Right renal pelvis (tissue), 4 donors: Measurements from ENCODE around the gene HAL. TPM values are rescaled to one million over a fixed set of nuclear protein-coding genes. Genes with fewer than 3 reads are reported as not detected.
A peak's percentile ranks its signal among the peaks of the same experiment; 100 is the strongest.

Experiments
- DNase-seq, 4 donors: peaks; one replicate each; pipeline ENCODE4 v3.0.0-alpha.2; 2013; ENCODE audit warnings: low read depth in 4 of 4, low spot score in 3 of 4, missing footprints in 1 of 4
- polyA plus RNA-seq, 4 donors: library from polyadenylated mRNA; unstranded; fragments of 120-200 nt; gene quantifications; one replicate each; pipeline ENCODE4 v1.2.1, GENCODE V29; 2013; ENCODE audit not compliant: insufficient read length in 4 of 4

The HAL gene
- polyA plus RNA-seq, 4 donors = 0.35 to 0.42 (median 0.38) TPM

- no peak for DNase-seq
Measured at GRCh38 chr12:95944108-95944704, 51.9 kb downstream of the HAL start.

- peak in 1 of 4 donors; percentile 52 for DNase-seq
Measured at GRCh38 chr12:95943330-95943842, 52.8 kb downstream of the HAL start, which contains the start of gene AMDHD1. TSS of gene AMDHD1 (plus strand) at chr12:95943331. CDS start at chr12:95943399, 68 bp downstream.

- DNase-seq = peak in 2 of 4 donors; percentile 39 to 46
Measured at GRCh38 chr12:95942524-95943329, 53.4 kb downstream of the HAL start, which contains the start of gene CCDC38. TSS of gene CCDC38 (minus strand) at chr12:95942614. CDS start at chr12:95936509, 6,105 bp downstream.

GRCh38 chr12:95942101-95942523 is 54.0 kb downstream of the HAL start:
- peak in 1 of 4 donors; percentile 7 for DNase-seq

- DNase-seq = no peak
Measured at GRCh38 chr12:95940514-95940913, 55.6 kb downstream of the HAL start.

Other genes with a start within 250 kb of the HAL start
- 100 to 1,000 TPM; 101 to 137 (median 112) TPM for gene NTN4, start 205.6 kb downstream of the HAL start, polyA plus RNA-seq
- gene SNRPF, start 137.4 kb downstream of the HAL start, polyA plus RNA-seq = 100 to 1,000 TPM in 1 of 4 donors, 10 to 100 TPM in 3; 89.4 to 108 (median 97.2) TPM
- gene CCDC38, start 53.7 kb downstream of the HAL start, polyA plus RNA-seq = under 1 TPM; 0.40 to 0.49 (median 0.48) TPM
- gene AMDHD1, start 53.0 kb downstream of the HAL start, polyA plus RNA-seq = 1 to 10 TPM; 1.0 to 1.5 (median 1.2) TPM
- gene LTA4H, start 39.2 kb upstream of the HAL start, polyA plus RNA-seq = 100 to 1,000 TPM; 126 to 134 (median 133) TPM
- 10 to 100 TPM; 56.0 to 66.3 (median 65.9) TPM for gene ELK3, start 198.0 kb upstream of the HAL start, polyA plus RNA-seq